ENCODE results near the gene APC2. TPM values are rescaled to one million over a fixed set of nuclear protein-coding genes. Genes with fewer than 3 reads are reported as not detected.

The APC2 gene
- polyA plus RNA-seq, 1 experiment, result 0.09 TPM

GRCh38 chr19:1470055-1470304, 20.1 kb downstream of the APC2 start:
- ChIA-PET CTCF (no interaction called here), POLR2A (no interaction called here)
- H3K27me3 ChIP-seq (ENCODE audit: control insufficient read depth, insufficient read depth, low read length), result peaks cover 57% of the 10 kb centered on the region

GRCh38 chr19:1470305-1471009, 20.5 kb downstream of the APC2 start:
- TF ChIP-seq CTCF (IDR thresholded peaks at IDR 0.05; ENCODE audit: low read depth, low read length), result no peak
- no peak for DNase-seq (ENCODE audit: low read depth, low spot score)
- POLR2A ChIA-PET, result interaction anchor here (0.7 kb wide), 1 partner anchor 859 kb away, joined by 3 read pairs; no protein-coding TSS in a partner anchor
- H3K4me3 ChIP-seq (ENCODE audit: low read depth, low read length), result peak overlapping the region; percentile 4; the same call in 1 of the 2 replicates
- CTCF ChIA-PET, result no interaction called here
- no peaks in the 10 kb centered on the region; the same call in 1 of the 2 replicates for H3K9me3 ChIP-seq (ENCODE audit: control insufficient read depth, insufficient read depth, low read length)
- H3K27me3 ChIP-seq (ENCODE audit: control insufficient read depth, insufficient read depth, low read length), result peaks cover 57% of the 10 kb centered on the region
- no peak overlapping the region for H3K27ac ChIP-seq (ENCODE audit: low read depth, low read length)

More at GRCh38 chr19:1470055-1470304, 20.1 kb downstream of the APC2 start:
- no peaks in the 10 kb centered on the region; the same call in 1 of the 2 replicates for H3K9me3 ChIP-seq (ENCODE audit: control insufficient read depth, insufficient read depth, low read length)
- H3K4me3 ChIP-seq (ENCODE audit: low read depth, low read length), result no peak overlapping the region
- DNase-seq (ENCODE audit: low read depth, low spot score), result no peak
- H3K27ac ChIP-seq (ENCODE audit: low read depth, low read length), result no peak overlapping the region
- no peak for TF ChIP-seq CTCF (IDR thresholded peaks at IDR 0.05; ENCODE audit: low read depth, low read length)

DNA sequence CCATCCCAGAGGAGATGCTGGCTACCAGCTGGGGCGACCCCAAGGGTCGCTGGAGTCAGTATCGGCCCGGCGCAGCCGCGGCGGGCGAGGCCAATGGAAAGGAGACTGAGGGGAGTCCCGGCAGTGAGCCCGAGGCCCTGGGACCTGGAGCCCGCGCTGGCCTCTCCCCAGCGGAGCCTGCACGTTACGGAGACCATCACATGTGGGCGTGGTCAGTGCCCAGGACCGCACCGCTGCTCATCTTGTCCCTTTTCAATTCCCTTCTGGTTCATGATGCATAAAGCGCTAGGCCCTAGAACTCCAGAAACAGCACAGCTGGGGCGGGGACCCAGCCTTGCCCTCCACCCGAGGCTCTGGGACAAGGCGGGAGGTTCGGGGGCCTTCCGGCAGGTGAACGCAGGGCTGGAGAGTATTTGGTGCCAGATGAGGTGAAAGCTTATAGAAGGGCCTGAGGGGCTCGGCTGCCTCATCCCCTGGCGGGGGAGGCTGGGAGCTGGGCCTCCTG, 21.1 kb downstream of the APC2 start:
- DNase-seq (ENCODE audit: low read depth, low spot score), result no peak
- Histone ChIP-seq H3K9me3 (ENCODE audit: control insufficient read depth, insufficient read depth, low read length) (no peaks in the 10 kb centered on the region; the same call in 1 of the 2 replicates), H3K27me3 (ENCODE audit: control insufficient read depth, insufficient read depth, low read length) (peaks cover 56% of the 10 kb centered on the region), H3K4me3 (ENCODE audit: low read depth, low read length) (no peak overlapping the region; the same call in 1 of the 2 replicates), H3K27ac (ENCODE audit: low read depth, low read length) (no peak overlapping the region)
- ChIA-PET CTCF (interaction anchor here (1.1 kb wide), 1 partner anchor 355 kb away, joined by 7 read pairs; no protein-coding TSS in a partner anchor), POLR2A (interaction anchor here (0.7 kb wide), 1 partner anchor 859 kb away, joined by 3 read pairs; no protein-coding TSS in a partner anchor)
- no peak for TF ChIP-seq CTCF (IDR thresholded peaks at IDR 0.05; ENCODE audit: low read depth, low read length)

GRCh38 chr19:1471515-1472160, 21.7 kb downstream of the APC2 start:
- peak; percentile 22; the same call in 1 of the 2 replicates for TF ChIP-seq CTCF (IDR thresholded peaks at IDR 0.05; ENCODE audit: low read depth, low read length)
- Histone ChIP-seq H3K9me3 (ENCODE audit: control insufficient read depth, insufficient read depth, low read length) (no peaks in the 10 kb centered on the region; the same call in 1 of the 2 replicates), H3K4me3 (ENCODE audit: low read depth, low read length) (no peak overlapping the region), H3K27ac (ENCODE audit: low read depth, low read length) (no peak overlapping the region), H3K27me3 (ENCODE audit: control insufficient read depth, insufficient read depth, low read length) (peaks cover 51% of the 10 kb centered on the region)
- no peak for DNase-seq (ENCODE audit: low read depth, low spot score)
- ChIA-PET POLR2A (interaction anchor here (0.7 kb wide), 1 partner anchor 16 kb away, joined by 3 read pairs; no protein-coding TSS in a partner anchor), CTCF (interaction anchor here (0.6 to 1.1 kb wide), 3 partner anchors 193 to 355 kb away, joined by 3 to 7 read pairs (median 4); no protein-coding TSS in a partner anchor)

Data from AG04450 (cell line).